ENCODE measurements around the gene ANLN. TPM values are rescaled to one million over a fixed set of nuclear protein-coding genes. Genes with fewer than 3 reads are reported as not detected.
A peak's percentile ranks its signal among the peaks of the same experiment; 100 is the strongest.

Gene ANLN
- 10 to 100 TPM; 24.9 to 35.5 TPM for total RNA-seq
- polyA plus RNA-seq (ENCODE audit: insufficient read length in 2 of 2), result 10 to 100 TPM; 12.4 to 12.5 TPM
- long read RNA-seq, donor 1, result 0 reads
- long read RNA-seq, donor 2, result 0 reads
- long read RNA-seq, donor 3, result 0 reads
- long read RNA-seq, donor 4, full-length matches to known transcripts, result 2 of 2 reads
- long read RNA-seq, donor 4, partial matches to known transcripts, result 0 of 2 reads
- long read RNA-seq, donor 4, other reads (novel, unspliced or antisense), result 0 of 2 reads

GRCh38 chr7:36389371-36390198 is at the start of gene ANLN:
Gene ANLN, plus strand, starts transcription at chr7:36389862. Its CDS starts 165 bp downstream, at chr7:36390027.
- Histone ChIP-seq H3K27ac (ENCODE audit: low read depth, low read length) (peak within 1 kb of the TSS; percentile 86), H3K27me3 (ENCODE audit: control insufficient read depth, insufficient read depth, low read length) (no peaks in the 10 kb centered on the region), H3K9me3 (ENCODE audit: control insufficient read depth, insufficient read depth, low read length) (no peaks in the 10 kb centered on the region), H3K4me1 (ENCODE audit: control insufficient read depth, insufficient read depth, low read length) (peaks cover 4% of the 10 kb centered on the region), H3K4me3 (ENCODE audit: low read depth, low read length) (peak within 1 kb of the TSS; percentile 84), H3K36me3 (ENCODE audit: control insufficient read depth, insufficient read depth, low read length) (no peaks in the 10 kb centered on the region)
- peak; percentile 78 to 97 (median 83) for DNase-seq (ENCODE audit: low read depth in 4 of 6, low spot score in 6 of 6)
- 2% methylated on average over 64 of the region's 68 CpGs for WGBS (ENCODE audit: insufficient coverage)

GRCh38 chr7:36343548-36343947 is 46.1 kb upstream of the ANLN start:
- no peaks in the 10 kb centered on the region for H3K4me1 ChIP-seq (ENCODE audit: control insufficient read depth, insufficient read depth, low read length)
- no CpG with 5 or more reads among the region's 1 CpG for WGBS (ENCODE audit: insufficient coverage)
- no peaks in the 10 kb centered on the region for H3K36me3 ChIP-seq (ENCODE audit: control insufficient read depth, insufficient read depth, low read length)
- no peak overlapping the region for H3K27ac ChIP-seq (ENCODE audit: low read depth, low read length)
- no peaks in the 10 kb centered on the region for H3K9me3 ChIP-seq (ENCODE audit: control insufficient read depth, insufficient read depth, low read length)
- H3K4me3 ChIP-seq (ENCODE audit: low read depth, low read length), result no peak overlapping the region
- H3K27me3 ChIP-seq (ENCODE audit: control insufficient read depth, insufficient read depth, low read length), result no peaks in the 10 kb centered on the region
- no peak for DNase-seq (ENCODE audit: low read depth in 4 of 6, low spot score in 6 of 6)

- Histone ChIP-seq H3K4me3 (ENCODE audit: low read depth, low read length) (no peak overlapping the region), H3K4me1 (ENCODE audit: control insufficient read depth, insufficient read depth, low read length) (no peaks in the 10 kb centered on the region), H3K36me3 (ENCODE audit: control insufficient read depth, insufficient read depth, low read length) (no peaks in the 10 kb centered on the region), H3K9me3 (ENCODE audit: control insufficient read depth, insufficient read depth, low read length) (no peaks in the 10 kb centered on the region), H3K27me3 (ENCODE audit: control insufficient read depth, insufficient read depth, low read length) (no peaks in the 10 kb centered on the region), H3K27ac (ENCODE audit: low read depth, low read length) (no peak overlapping the region)
- no peak for DNase-seq (ENCODE audit: low read depth in 4 of 6, low spot score in 6 of 6)
- 100% methylated on average over 1 of the region's 2 CpGs for WGBS (ENCODE audit: insufficient coverage)
These were observed 45.0 kb upstream of the ANLN start for GRCh38 chr7:36344622-36345021.

GRCh38 chr7:36346260-36346831 is 43.3 kb upstream of the ANLN start:
- H3K9me3 ChIP-seq (ENCODE audit: control insufficient read depth, insufficient read depth, low read length), result no peaks in the 10 kb centered on the region
- H3K27me3 ChIP-seq (ENCODE audit: control insufficient read depth, insufficient read depth, low read length), result no peaks in the 10 kb centered on the region
- WGBS (ENCODE audit: insufficient coverage), result 94% methylated on average over 3 of the region's 6 CpGs
- H3K27ac ChIP-seq (ENCODE audit: low read depth, low read length), result no peak overlapping the region
- DNase-seq (ENCODE audit: low read depth in 4 of 6, low spot score in 6 of 6), result no peak
- no peaks in the 10 kb centered on the region for H3K36me3 ChIP-seq (ENCODE audit: control insufficient read depth, insufficient read depth, low read length)
- H3K4me3 ChIP-seq (ENCODE audit: low read depth, low read length), result no peak overlapping the region
- no peaks in the 10 kb centered on the region for H3K4me1 ChIP-seq (ENCODE audit: control insufficient read depth, insufficient read depth, low read length)

GRCh38 chr7:36348256-36348655 is 41.4 kb upstream of the ANLN start:
- peak in 1 of 6 donors; percentile 50 for DNase-seq (ENCODE audit: low read depth in 4 of 6, low spot score in 6 of 6)
- no peaks in the 10 kb centered on the region for H3K36me3 ChIP-seq (ENCODE audit: control insufficient read depth, insufficient read depth, low read length)
- no peak overlapping the region for H3K4me3 ChIP-seq (ENCODE audit: low read depth, low read length)
- H3K27ac ChIP-seq (ENCODE audit: low read depth, low read length), result no peak overlapping the region
- H3K27me3 ChIP-seq (ENCODE audit: control insufficient read depth, insufficient read depth, low read length), result no peaks in the 10 kb centered on the region
- no peaks in the 10 kb centered on the region for H3K4me1 ChIP-seq (ENCODE audit: control insufficient read depth, insufficient read depth, low read length)
- no peaks in the 10 kb centered on the region for H3K9me3 ChIP-seq (ENCODE audit: control insufficient read depth, insufficient read depth, low read length)

- H3K4me1 ChIP-seq (ENCODE audit: control insufficient read depth, insufficient read depth, low read length), result no peaks in the 10 kb centered on the region
- no peaks in the 10 kb centered on the region for H3K9me3 ChIP-seq (ENCODE audit: control insufficient read depth, insufficient read depth, low read length)
- H3K36me3 ChIP-seq (ENCODE audit: control insufficient read depth, insufficient read depth, low read length), result no peaks in the 10 kb centered on the region
- H3K27ac ChIP-seq (ENCODE audit: low read depth, low read length), result no peak overlapping the region
- DNase-seq (ENCODE audit: low read depth in 4 of 6, low spot score in 6 of 6), result no peak
- no peaks in the 10 kb centered on the region for H3K27me3 ChIP-seq (ENCODE audit: control insufficient read depth, insufficient read depth, low read length)
- no peak overlapping the region for H3K4me3 ChIP-seq (ENCODE audit: low read depth, low read length)
- 71% methylated on average over 2 of the region's 3 CpGs for WGBS (ENCODE audit: insufficient coverage)
These were observed 40.9 kb upstream of the ANLN start for GRCh38 chr7:36348771-36349170.

GRCh38 chr7:36349626-36350025 is 40.0 kb upstream of the ANLN start:
- Histone ChIP-seq H3K4me3 (ENCODE audit: low read depth, low read length) (no peak overlapping the region), H3K27me3 (ENCODE audit: control insufficient read depth, insufficient read depth, low read length) (no peaks in the 10 kb centered on the region), H3K36me3 (ENCODE audit: control insufficient read depth, insufficient read depth, low read length) (no peaks in the 10 kb centered on the region), H3K4me1 (ENCODE audit: control insufficient read depth, insufficient read depth, low read length) (no peaks in the 10 kb centered on the region), H3K9me3 (ENCODE audit: control insufficient read depth, insufficient read depth, low read length) (no peaks in the 10 kb centered on the region), H3K27ac (ENCODE audit: low read depth, low read length) (no peak overlapping the region)
- DNase-seq (ENCODE audit: low read depth in 4 of 6, low spot score in 6 of 6), result no peak
- WGBS (ENCODE audit: insufficient coverage), result no CpG with 5 or more reads among the region's 2 CpGs

GRCh38 chr7:36355490-36355889 is 34.2 kb upstream of the ANLN start:
- no peak overlapping the region for H3K4me3 ChIP-seq (ENCODE audit: low read depth, low read length)
- no peak for DNase-seq (ENCODE audit: low read depth in 4 of 6, low spot score in 6 of 6)
- no CpG with 5 or more reads among the region's 3 CpGs for WGBS (ENCODE audit: insufficient coverage)
- H3K9me3 ChIP-seq (ENCODE audit: control insufficient read depth, insufficient read depth, low read length), result no peaks in the 10 kb centered on the region
- H3K27ac ChIP-seq (ENCODE audit: low read depth, low read length), result no peak overlapping the region
- no peaks in the 10 kb centered on the region for H3K4me1 ChIP-seq (ENCODE audit: control insufficient read depth, insufficient read depth, low read length)
- no peaks in the 10 kb centered on the region for H3K27me3 ChIP-seq (ENCODE audit: control insufficient read depth, insufficient read depth, low read length)
- H3K36me3 ChIP-seq (ENCODE audit: control insufficient read depth, insufficient read depth, low read length), result no peaks in the 10 kb centered on the region

- Histone ChIP-seq H3K36me3 (ENCODE audit: control insufficient read depth, insufficient read depth, low read length) (no peaks in the 10 kb centered on the region), H3K4me1 (ENCODE audit: control insufficient read depth, insufficient read depth, low read length) (no peaks in the 10 kb centered on the region), H3K27ac (ENCODE audit: low read depth, low read length) (no peak overlapping the region), H3K27me3 (ENCODE audit: control insufficient read depth, insufficient read depth, low read length) (no peaks in the 10 kb centered on the region), H3K4me3 (ENCODE audit: low read depth, low read length) (no peak overlapping the region), H3K9me3 (ENCODE audit: control insufficient read depth, insufficient read depth, low read length) (no peaks in the 10 kb centered on the region)
- 83% methylated on average over 1 of the region's 3 CpGs for WGBS (ENCODE audit: insufficient coverage)
- DNase-seq (ENCODE audit: low read depth in 4 of 6, low spot score in 6 of 6), result no peak
These were observed 32.6 kb upstream of the ANLN start for GRCh38 chr7:36357054-36357453.
